ENCODE results near the gene NRDE2.

The NRDE2 gene

DNA sequence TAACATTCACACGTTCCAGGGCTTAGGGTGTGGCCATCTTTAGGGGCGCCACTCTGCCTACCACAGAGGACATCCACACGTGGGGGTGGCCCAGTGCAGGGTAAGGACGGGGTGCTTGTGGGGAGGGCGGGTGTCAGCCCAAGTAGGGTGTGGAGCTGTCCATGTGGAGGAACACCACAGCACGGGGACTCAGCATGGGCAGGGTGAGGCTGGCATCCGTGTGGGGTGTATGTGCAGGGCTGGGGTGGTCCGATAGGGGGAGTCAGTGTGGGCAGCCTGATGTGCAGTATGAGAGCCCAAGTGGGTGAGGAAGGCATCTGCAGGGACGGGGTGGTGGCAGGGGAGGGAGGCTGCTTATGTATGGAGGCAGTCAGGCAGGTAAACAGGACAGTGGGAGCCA, 57.7 kb downstream of the NRDE2 start:
- ChIA-PET POLR2A (no interaction called here), CTCF (interaction anchor here (0.5 kb wide), 1 partner anchor 951 kb away, joined by 3 read pairs; no protein-coding TSS in a partner anchor)
- DNase-seq = no peak
- H3K27ac ChIP-seq (ENCODE audit: insufficient read depth in 1 of 2, low read depth in 1 of 2, low read length in 2 of 2, poor library complexity in 1 of 2, severe bottlenecking in 2 of 2) = no peak overlapping the region
- no peaks in the 10 kb centered on the region for H3K9me3 ChIP-seq (ENCODE audit: control extremely low read depth in 1 of 5, control insufficient read depth in 4 of 5, insufficient read depth in 2 of 5, low read depth in 1 of 5, low read length in 4 of 5)
- peaks cover 16 to 80% (median 56%) of the 10 kb centered on the region in 4 experiments for H3K36me3 ChIP-seq (ENCODE audit: control insufficient read depth in 4 of 4, insufficient read depth in 4 of 4, low read length in 3 of 4)
- H3K4me3 ChIP-seq (ENCODE audit: control insufficient read depth in 1 of 7, extremely low read depth in 1 of 7, insufficient read depth in 4 of 7, low read depth in 2 of 7, low read length in 6 of 7) = no peak overlapping the region
- no peaks in the 10 kb centered on the region for H3K27me3 ChIP-seq (replicated peaks in 2 of 5; ENCODE audit: control insufficient read depth in 4 of 5, insufficient read depth in 5 of 5, low read length in 4 of 5)
- 100% methylated on average over 6 of the region's 9 CpGs for WGBS (ENCODE audit: insufficient coverage)
- no peaks in the 10 kb centered on the region for H3K4me1 ChIP-seq (ENCODE audit: control extremely low read depth in 1 of 4, control insufficient read depth in 4 of 4, insufficient read depth in 4 of 4, low read length in 3 of 4)

DNA sequence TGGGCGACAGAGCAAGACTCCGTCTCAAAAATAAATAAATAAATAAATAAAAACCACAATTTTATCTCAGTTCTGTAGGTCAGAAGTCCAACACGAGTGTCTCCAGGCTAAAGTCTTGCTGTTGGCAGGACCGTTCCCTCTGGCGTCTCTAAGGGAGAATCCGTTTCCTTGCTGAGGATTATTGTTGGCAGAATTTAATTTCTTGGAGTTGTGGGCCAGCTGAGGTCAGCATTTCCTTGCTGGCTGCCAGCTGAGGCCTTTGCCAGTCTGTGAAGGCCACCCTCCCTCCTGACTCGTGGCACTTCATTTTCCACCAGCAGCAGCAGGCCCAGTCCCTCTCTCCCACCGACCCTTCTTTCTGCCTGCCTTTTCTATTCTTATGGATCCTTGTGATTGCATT, 58.2 kb downstream of the NRDE2 start:
- DNase-seq = no peak
- POLR2A ChIA-PET = no interaction called here
- CTCF ChIA-PET = no interaction called here
- no peak overlapping the region for H3K4me3 ChIP-seq (ENCODE audit: control insufficient read depth in 1 of 7, extremely low read depth in 1 of 7, insufficient read depth in 4 of 7, low read depth in 2 of 7, low read length in 6 of 7)
- H3K36me3 ChIP-seq (ENCODE audit: control insufficient read depth in 4 of 4, insufficient read depth in 4 of 4, low read length in 3 of 4) = peaks cover 16 to 80% (median 56%) of the 10 kb centered on the region in 4 experiments
- WGBS (ENCODE audit: insufficient coverage) = 96% methylated on average over 3 of the region's 8 CpGs
- H3K27ac ChIP-seq (ENCODE audit: insufficient read depth in 1 of 2, low read depth in 1 of 2, low read length in 2 of 2, poor library complexity in 1 of 2, severe bottlenecking in 2 of 2) = no peak overlapping the region
- H3K9me3 ChIP-seq (ENCODE audit: control extremely low read depth in 1 of 5, control insufficient read depth in 4 of 5, insufficient read depth in 2 of 5, low read depth in 1 of 5, low read length in 4 of 5) = no peaks in the 10 kb centered on the region
- no peaks in the 10 kb centered on the region for H3K27me3 ChIP-seq (replicated peaks in 2 of 5; ENCODE audit: control insufficient read depth in 4 of 5, insufficient read depth in 5 of 5, low read length in 4 of 5)
- H3K4me1 ChIP-seq (ENCODE audit: control extremely low read depth in 1 of 4, control insufficient read depth in 4 of 4, insufficient read depth in 4 of 4, low read length in 3 of 4) = no peaks in the 10 kb centered on the region

DNA sequence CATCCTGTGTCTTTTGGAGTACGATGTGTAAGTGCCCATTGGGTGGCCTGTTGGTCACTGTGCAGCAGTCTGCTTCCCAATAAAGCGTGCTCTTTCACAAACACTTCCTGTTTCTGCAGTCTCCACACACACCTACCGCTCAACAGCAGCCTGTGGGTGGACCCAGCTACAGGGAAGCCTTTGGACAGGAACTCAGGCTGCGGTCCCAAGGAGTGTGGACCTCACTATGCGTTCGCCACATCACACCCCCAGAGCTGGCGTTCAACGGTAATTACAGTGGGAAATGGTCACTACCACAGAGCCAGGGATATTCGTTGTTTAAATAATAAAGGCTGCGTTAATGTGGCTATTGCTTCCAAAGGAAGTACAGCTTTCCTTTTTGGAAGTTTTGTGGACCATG, 59.2 kb downstream of the NRDE2 start:
- CTCF ChIA-PET = no interaction called here
- POLR2A ChIA-PET = no interaction called here
- H3K27ac ChIP-seq (ENCODE audit: insufficient read depth in 1 of 2, low read depth in 1 of 2, low read length in 2 of 2, poor library complexity in 1 of 2, severe bottlenecking in 2 of 2) = no peak overlapping the region
- no peaks in the 10 kb centered on the region for H3K9me3 ChIP-seq (ENCODE audit: control extremely low read depth in 1 of 5, control insufficient read depth in 4 of 5, insufficient read depth in 2 of 5, low read depth in 1 of 5, low read length in 4 of 5)
- peaks cover 13 to 80% (median 58%) of the 10 kb centered on the region in 4 experiments for H3K36me3 ChIP-seq (ENCODE audit: control insufficient read depth in 4 of 4, insufficient read depth in 4 of 4, low read length in 3 of 4)
- 93% methylated on average over 8 of the region's 10 CpGs for WGBS (ENCODE audit: insufficient coverage)
- no peaks in the 10 kb centered on the region for H3K27me3 ChIP-seq (replicated peaks in 2 of 5; ENCODE audit: control insufficient read depth in 4 of 5, insufficient read depth in 5 of 5, low read length in 4 of 5)
- H3K4me3 ChIP-seq (ENCODE audit: control insufficient read depth in 1 of 7, extremely low read depth in 1 of 7, insufficient read depth in 4 of 7, low read depth in 2 of 7, low read length in 6 of 7) = no peak overlapping the region
- H3K4me1 ChIP-seq (ENCODE audit: control extremely low read depth in 1 of 4, control insufficient read depth in 4 of 4, insufficient read depth in 4 of 4, low read length in 3 of 4) = no peaks in the 10 kb centered on the region
- DNase-seq = no peak

DNA sequence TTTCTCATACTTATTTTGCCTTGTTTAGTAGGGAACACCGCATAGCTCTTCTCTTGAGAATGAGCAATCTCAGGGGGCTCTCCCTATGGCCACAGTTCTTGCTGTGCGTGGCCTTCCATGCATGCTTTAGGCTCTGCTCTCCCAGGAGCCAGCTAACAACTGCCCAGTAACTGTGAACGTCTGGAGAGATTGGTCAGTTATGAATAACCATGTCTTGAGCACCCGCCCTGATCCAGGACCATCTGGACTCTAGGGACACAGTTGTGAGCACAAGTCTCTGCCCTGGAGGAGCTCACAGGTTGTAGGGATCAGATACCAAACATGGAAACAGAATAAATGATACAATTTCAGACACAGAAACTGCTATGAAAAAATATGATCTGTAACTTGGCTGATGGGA, 63.3 kb downstream of the NRDE2 start:
- CTCF ChIA-PET = no interaction called here
- DNase-seq = no peak
- Histone ChIP-seq H3K4me3 (ENCODE audit: control insufficient read depth in 1 of 7, extremely low read depth in 1 of 7, insufficient read depth in 4 of 7, low read depth in 2 of 7, low read length in 6 of 7) (no peak overlapping the region), H3K27me3 (replicated peaks in 2 of 5; ENCODE audit: control insufficient read depth in 4 of 5, insufficient read depth in 5 of 5, low read length in 4 of 5) (no peaks in the 10 kb centered on the region), H3K27ac (ENCODE audit: insufficient read depth in 1 of 2, low read depth in 1 of 2, low read length in 2 of 2, poor library complexity in 1 of 2, severe bottlenecking in 2 of 2) (no peak overlapping the region), H3K36me3 (ENCODE audit: control insufficient read depth in 4 of 4, insufficient read depth in 4 of 4, low read length in 3 of 4) (peaks cover 19 to 85% (median 68%) of the 10 kb centered on the region in 4 experiments), H3K4me1 (ENCODE audit: control extremely low read depth in 1 of 4, control insufficient read depth in 4 of 4, insufficient read depth in 4 of 4, low read length in 3 of 4) (no peaks in the 10 kb centered on the region), H3K9me3 (ENCODE audit: control extremely low read depth in 1 of 5, control insufficient read depth in 4 of 5, insufficient read depth in 2 of 5, low read depth in 1 of 5, low read length in 4 of 5) (no peaks in the 10 kb centered on the region)
- WGBS (ENCODE audit: insufficient coverage) = 97% methylated on average over 4 of the region's 4 CpGs
- POLR2A ChIA-PET = interaction anchor here (0.7 kb wide), 1 partner anchor 10 kb away, joined by 3 read pairs; no protein-coding TSS in a partner anchor

DNA sequence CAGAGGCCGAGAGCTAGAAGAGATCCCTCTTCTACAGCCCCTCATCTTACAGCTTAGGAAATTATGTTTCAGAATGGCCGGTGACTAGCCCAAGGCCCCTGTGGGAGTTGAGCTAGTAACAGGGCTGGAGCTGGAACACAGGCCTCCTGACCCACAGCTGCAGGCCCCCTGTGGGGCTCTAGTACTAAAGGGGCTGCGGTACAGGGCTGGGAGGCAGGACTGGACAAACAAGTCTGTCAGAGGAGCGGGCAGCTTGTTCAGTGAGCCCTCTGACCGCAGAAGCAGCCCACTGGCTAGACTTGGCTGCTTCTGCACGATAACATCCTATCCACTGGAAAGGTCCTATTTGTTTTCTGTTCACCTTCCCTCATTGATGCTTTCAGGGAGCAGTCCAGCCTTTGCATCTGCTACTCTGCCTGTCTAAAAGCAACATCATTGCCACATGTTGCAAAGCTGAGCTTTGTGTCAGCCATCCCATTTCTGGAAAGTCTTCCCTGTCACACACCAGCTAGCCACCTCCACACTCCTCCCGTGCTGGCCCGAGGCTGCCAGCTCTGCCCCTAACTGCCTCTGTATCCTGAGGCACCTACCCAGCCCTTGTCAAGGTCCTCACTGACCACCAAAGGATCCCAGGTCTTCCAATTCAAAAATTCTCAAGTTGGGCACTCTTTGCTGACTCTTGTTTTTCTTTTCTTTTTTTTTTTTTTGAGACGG, 65.1 kb downstream of the NRDE2 start:
- Histone ChIP-seq H3K36me3 (ENCODE audit: control insufficient read depth in 4 of 4, insufficient read depth in 4 of 4, low read length in 3 of 4) (peaks cover 19 to 80% (median 63%) of the 10 kb centered on the region in 4 experiments), H3K9me3 (ENCODE audit: control extremely low read depth in 1 of 5, control insufficient read depth in 4 of 5, insufficient read depth in 2 of 5, low read depth in 1 of 5, low read length in 4 of 5) (no peaks in the 10 kb centered on the region), H3K27me3 (replicated peaks in 2 of 5; ENCODE audit: control insufficient read depth in 4 of 5, insufficient read depth in 5 of 5, low read length in 4 of 5) (no peaks in the 10 kb centered on the region), H3K4me3 (ENCODE audit: control insufficient read depth in 1 of 7, extremely low read depth in 1 of 7, insufficient read depth in 4 of 7, low read depth in 2 of 7, low read length in 6 of 7) (no peak overlapping the region), H3K4me1 (ENCODE audit: control extremely low read depth in 1 of 4, control insufficient read depth in 4 of 4, insufficient read depth in 4 of 4, low read length in 3 of 4) (no peaks in the 10 kb centered on the region), H3K27ac (ENCODE audit: insufficient read depth in 1 of 2, low read depth in 1 of 2, low read length in 2 of 2, poor library complexity in 1 of 2, severe bottlenecking in 2 of 2) (no peak overlapping the region)
- no peak for DNase-seq
- CTCF ChIA-PET = interaction anchor here (0.9 to 1.1 kb wide), 3 partner anchors 10 to 15 kb away, joined by 3 to 4 read pairs (median 3); partner anchors contain the start of gene PSMC1
- 97% methylated on average over 8 of the region's 9 CpGs for WGBS (ENCODE audit: insufficient coverage)
- POLR2A ChIA-PET = no interaction called here

DNA sequence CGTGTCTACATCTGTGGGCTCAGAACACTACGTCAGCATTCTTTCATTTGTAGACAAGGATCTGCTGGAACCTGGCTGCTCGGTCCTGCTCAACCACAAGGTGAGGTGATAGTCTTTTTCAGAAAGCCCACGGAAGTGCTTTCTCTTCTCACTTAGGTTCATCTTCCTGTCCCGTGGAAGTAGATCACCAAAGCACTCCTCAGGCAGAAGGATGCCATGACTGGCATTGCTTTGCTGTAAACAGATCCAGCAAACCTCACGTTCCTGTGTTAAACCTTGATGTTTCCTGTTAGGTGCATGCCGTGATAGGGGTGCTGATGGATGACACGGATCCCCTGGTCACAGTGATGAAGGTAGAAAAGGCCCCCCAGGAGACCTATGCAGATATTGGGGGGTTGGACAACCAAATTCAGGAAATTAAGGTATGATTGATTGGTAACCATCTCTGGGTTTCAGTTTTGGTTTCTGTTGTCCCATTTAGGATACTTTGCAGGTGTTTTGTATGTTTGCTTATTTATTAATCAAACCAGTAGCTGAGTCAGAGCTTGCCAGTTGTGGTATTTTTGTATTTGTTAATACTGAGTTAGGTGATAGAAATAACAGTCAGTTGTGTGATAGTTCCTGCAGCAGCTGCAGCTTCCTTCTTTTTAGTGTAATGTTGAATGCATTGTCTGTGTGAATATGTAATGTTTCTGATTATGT, 67.8 kb downstream of the NRDE2 start:
- Histone ChIP-seq H3K9me3 (ENCODE audit: control extremely low read depth in 1 of 5, control insufficient read depth in 4 of 5, insufficient read depth in 2 of 5, low read depth in 1 of 5, low read length in 4 of 5) (no peaks in the 10 kb centered on the region), H3K36me3 (ENCODE audit: control insufficient read depth in 4 of 4, insufficient read depth in 4 of 4, low read length in 3 of 4) (peaks cover 27 to 75% (median 57%) of the 10 kb centered on the region in 4 experiments), H3K4me1 (ENCODE audit: control extremely low read depth in 1 of 4, control insufficient read depth in 4 of 4, insufficient read depth in 4 of 4, low read length in 3 of 4) (no peaks in the 10 kb centered on the region), H3K27ac (ENCODE audit: insufficient read depth in 1 of 2, low read depth in 1 of 2, low read length in 2 of 2, poor library complexity in 1 of 2, severe bottlenecking in 2 of 2) (no peak overlapping the region), H3K27me3 (replicated peaks in 2 of 5; ENCODE audit: control insufficient read depth in 4 of 5, insufficient read depth in 5 of 5, low read length in 4 of 5) (no peaks in the 10 kb centered on the region), H3K4me3 (ENCODE audit: control insufficient read depth in 1 of 7, extremely low read depth in 1 of 7, insufficient read depth in 4 of 7, low read depth in 2 of 7, low read length in 6 of 7) (no peak overlapping the region)
- no peak for DNase-seq
- ChIA-PET POLR2A (no interaction called here), CTCF (no interaction called here)
- 88% methylated on average over 6 of the region's 8 CpGs for WGBS (ENCODE audit: insufficient coverage)

Data from common myeloid progenitor, CD34-positive (primary cell).